HepG2 (cell line): Measurements from ENCODE around the gene SFI1. TPM values are rescaled to one million over a fixed set of nuclear protein-coding genes. Genes with fewer than 3 reads are reported as not detected.

Source experiments
- ATAC-seq: fragments of 200-7000 bp; cut with Tn5 transposase; 3 replicates; pipeline ENCODE4 v1.9.1; 2020; ENCODE audit warnings: mild to moderate bottlenecking, moderate library complexity
- BruUV-seq: library from RNA; stranded (reverse); fragments of 400-500 nt; replicated peaks from 2 replicates; lab custom pipeline; 2021; lab: Mats Ljungman, UMichigan
- CTCF ChIA-PET: fragments of 300-600 bp; formaldehyde crosslinking; extraction: SDS; loops from one replicate; lab custom pipeline; 2021; ENCODE audit warnings: low total read pairs, inconsistent platforms, low intra/inter-chr PET ratio; lab: Yijun Ruan, JAX
- POLR2A ChIA-PET: fragments of 350-600 bp; sonication (Branson Sonifier 250); formaldehyde crosslinking; loops from one replicate; lab custom pipeline; 2020; ENCODE audit warnings: antibody characterized with exemption, inconsistent platforms; lab: Yijun Ruan, JAX
- DNase-seq: peaks from one replicate; pipeline ENCODE4 v3.0.0-alpha.2; 2015; ENCODE audit warnings: low spot score
- FAIRE-seq: peaks from 3 replicates; lab custom pipeline; 2011; peaks lifted over from hg19 to GRCh38; lab: Jason Lieb, UNC
- H2AFZ ChIP-seq: one replicate; pipeline ENCODE4 v1.6.1; 2011; ENCODE audit warnings: low read length, inconsistent platforms
- H3K27ac ChIP-seq: fragments of 300-600 bp; 3 replicates; pipeline ENCODE4 v1.8.0; 2011; ENCODE audit warnings: mixed run types, mild to moderate bottlenecking, mixed read lengths, low read length, inconsistent platforms; ENCODE audit not compliant: insufficient read depth; ENCODE audit errors: extremely low read length
- H3K27me3 ChIP-seq, 2 experiments: fragments of 200-600 bp in 1 of 2; 2 replicates in 1 of 2; 3 replicates in 1 of 2; pipeline versions ENCODE4 v1.6.0 to v1.8.0; 2011; ENCODE audit warnings: low read length in 2 of 2, mild to moderate bottlenecking in 2 of 2, moderate library complexity in 2 of 2, inconsistent platforms in 1 of 2; ENCODE audit not compliant: insufficient read depth in 2 of 2, control insufficient read depth in 1 of 2
- H3K36me3 ChIP-seq, 2 experiments: fragments of 200-600 bp in 1 of 2; replicated peaks in 1 of 2; 2 replicates in 1 of 2; 3 replicates in 1 of 2; pipeline versions ENCODE4 v1.5.1 to v1.8.0; 2011; ENCODE audit warnings: low read length in 2 of 2, inconsistent platforms in 1 of 2; ENCODE audit not compliant: insufficient read depth in 2 of 2, control insufficient read depth in 1 of 2
- H3K4me1 ChIP-seq: 2 replicates; pipeline ENCODE4 v1.5.1; 2012; ENCODE audit warnings: low read length, inconsistent platforms; ENCODE audit not compliant: insufficient read depth
- H3K4me2 ChIP-seq: 2 replicates; pipeline ENCODE4 v1.6.0; 2011; ENCODE audit warnings: low read depth, low read length, inconsistent platforms
- H3K4me3 ChIP-seq, 3 experiments: fragments of 200-600 bp in 1 of 3; sonication (generic), shearing (Covaris generic) in 1 of 3; replicated peaks in 1 of 3; 2 replicates each; pipeline ENCODE4 v1.5.1; 2011 to 2016; ENCODE audit warnings: low read length in 3 of 3, inconsistent platforms in 2 of 3, low read depth in 2 of 3, mild to moderate bottlenecking in 2 of 3, control low read depth in 1 of 3, mixed read lengths in 1 of 3; ENCODE audit not compliant: insufficient read depth in 1 of 3
- H3K79me2 ChIP-seq: one replicate; pipeline ENCODE4 v1.6.1; 2011; ENCODE audit warnings: low read length, inconsistent platforms; ENCODE audit not compliant: insufficient read depth
- H3K9ac ChIP-seq: 2 replicates; pipeline ENCODE4 v1.6.0; 2011; ENCODE audit warnings: mild to moderate bottlenecking, low read depth, low read length, inconsistent platforms; ENCODE audit not compliant: insufficient read depth
- H3K9me3 ChIP-seq: 2 replicates; pipeline ENCODE4 v1.5.1; 2012; ENCODE audit warnings: mild to moderate bottlenecking, low read length
- H4K20me1 ChIP-seq: 2 replicates; pipeline ENCODE4 v1.6.0; 2011; ENCODE audit warnings: inconsistent platforms, mild to moderate bottlenecking, low read length, moderate library complexity; ENCODE audit not compliant: insufficient read depth
- NONO ChIP-seq, 2 experiments: fragments of 450-650 bp in 1 of 2; sonication (generic) in 1 of 2; formaldehyde crosslinking in 1 of 2; IDR thresholded peaks in 1 of 2; conservative IDR thresholded peaks in 1 of 2; 2 replicates each; pipeline versions ENCODE4 v1.6.1 to v1.8.0; 2017 to 2022; ENCODE audit warnings: mild to moderate bottlenecking in 1 of 2, missing genetic modification reagents in 1 of 2, moderate library complexity in 1 of 2
- PRDM4 ChIP-seq: sonication (generic); formaldehyde crosslinking; IDR thresholded peaks from 2 replicates; pipeline ENCODE4 v1.9.0; 2021; ENCODE audit warnings: missing genetic modification reagents, borderline replicate concordance
- SP1 ChIP-seq, 2 experiments: fragments of 450-650 bp in 1 of 2; sonication (generic) in 1 of 2; formaldehyde crosslinking in 1 of 2; IDR thresholded peaks; 2 replicates each; pipeline versions ENCODE4 v1.4.0 to v1.6.1; 2016 to 2020; ENCODE audit warnings: missing genetic modification reagents in 1 of 2
- TBX2 ChIP-seq: sonication (generic); formaldehyde crosslinking; IDR thresholded peaks from 2 replicates; pipeline ENCODE4 v1.5.0; 2020; ENCODE audit warnings: missing genetic modification reagents, mild to moderate bottlenecking, borderline replicate concordance
- ZFP36L2 ChIP-seq: sonication (generic); formaldehyde crosslinking; IDR thresholded peaks from 2 replicates; pipeline ENCODE4 v1.4.0; 2020; ENCODE audit warnings: missing genetic modification reagents
- ZNF160 ChIP-seq: sonication (generic); formaldehyde crosslinking; IDR thresholded peaks from 2 replicates; pipeline ENCODE4 v1.8.0; 2022; ENCODE audit warnings: mild to moderate bottlenecking, inconsistent platforms, missing genetic modification reagents
- ZNF260 ChIP-seq: sonication (generic); formaldehyde crosslinking; IDR thresholded peaks from 2 replicates; pipeline ENCODE4 v1.4.0; 2020; ENCODE audit warnings: missing genetic modification reagents, low read depth, mild to moderate bottlenecking, borderline replicate concordance
- ZNF484 ChIP-seq: sonication (generic); formaldehyde crosslinking; IDR thresholded peaks from 2 replicates; pipeline ENCODE4 v1.5.1; 2020; ENCODE audit warnings: mild to moderate bottlenecking, low read depth, missing genetic modification reagents, borderline replicate concordance
- ZNF672 ChIP-seq: sonication (generic); formaldehyde crosslinking; IDR thresholded peaks from 2 replicates; pipeline ENCODE4 v1.8.1; 2022; ENCODE audit warnings: missing genetic modification reagents
- WGBS: methylation state at CpG from one replicate; pipeline ENCODE4 v1.1.6; 2017; ENCODE audit warnings: low lambda C conversion rate; 5-methylcytosine and 5-hydroxymethylcytosine counted together
- in situ Hi-C: cut with HindIII; loops from 2 replicates; pipeline ENCODE4 v1.10.0; 2017; ENCODE audit warnings: low pct_unique_long_range_greater_than_20kb; ENCODE audit not compliant: extremely low pct_ligation_motif_present
- intact Hi-C: fragments of 100-400 bp; cut with micrococcal nuclease; formaldehyde crosslinking; loops from one replicate; pipeline ENCODE4 v1.10.0; 2022; ENCODE audit not compliant: unreplicated experiment
- polyA plus RNA-seq, 8 experiments: library from polyadenylated mRNA; depleted of rRNA in 3 of 8; stranded (reverse) in 7 of 8; unstranded in 1 of 8; fragments of >200 nt; fragmentation: Illumina TruSeq in 4 of 8; extraction: Trizol in 4 of 8; gene quantifications; 2 replicates each; pipeline versions ENCODE4 v1.2.1 to v1.2.3, GENCODE V29; 2011 to 2016; ENCODE audit warnings: low read depth in 4 of 8, missing spikeins in 1 of 8, mixed read lengths in 1 of 8; ENCODE audit not compliant: insufficient read depth in 1 of 8
- total RNA-seq, 5 experiments: library from RNA; depleted of rRNA; stranded (reverse); fragments of >200 nt; fragmentation: Illumina TruSeq; extraction: Trizol; gene quantifications; 2 replicates each; pipeline ENCODE4 v1.2.3, GENCODE V29; 2016; ENCODE audit warnings: low read depth in 1 of 5
- TF ChIP-seq, protein P1 (sequence below), 2 experiments: fragments of 450-650 bp in 1 of 2; sonication (generic) in 1 of 2; formaldehyde crosslinking in 1 of 2; IDR thresholded peaks; 2 replicates each; pipeline versions ENCODE4 v1.6.1 to v1.8.0; 2016 to 2022; ENCODE audit warnings: antibody characterized with exemption in 1 of 2, mild to moderate bottlenecking in 1 of 2, missing genetic modification reagents in 1 of 2

Gene SFI1
- total and polyA plus RNA-seq, 2 of the 13 experiments (the other 11 are each of a cell fraction or from before 2014, with no cell fraction given), result 20.5 to 40.1 TPM

GRCh38 chr22:31561970-31562369 lies 65.6 kb downstream of the SFI1 start (continued):
- TF ChIP-seq, protein P1, sequence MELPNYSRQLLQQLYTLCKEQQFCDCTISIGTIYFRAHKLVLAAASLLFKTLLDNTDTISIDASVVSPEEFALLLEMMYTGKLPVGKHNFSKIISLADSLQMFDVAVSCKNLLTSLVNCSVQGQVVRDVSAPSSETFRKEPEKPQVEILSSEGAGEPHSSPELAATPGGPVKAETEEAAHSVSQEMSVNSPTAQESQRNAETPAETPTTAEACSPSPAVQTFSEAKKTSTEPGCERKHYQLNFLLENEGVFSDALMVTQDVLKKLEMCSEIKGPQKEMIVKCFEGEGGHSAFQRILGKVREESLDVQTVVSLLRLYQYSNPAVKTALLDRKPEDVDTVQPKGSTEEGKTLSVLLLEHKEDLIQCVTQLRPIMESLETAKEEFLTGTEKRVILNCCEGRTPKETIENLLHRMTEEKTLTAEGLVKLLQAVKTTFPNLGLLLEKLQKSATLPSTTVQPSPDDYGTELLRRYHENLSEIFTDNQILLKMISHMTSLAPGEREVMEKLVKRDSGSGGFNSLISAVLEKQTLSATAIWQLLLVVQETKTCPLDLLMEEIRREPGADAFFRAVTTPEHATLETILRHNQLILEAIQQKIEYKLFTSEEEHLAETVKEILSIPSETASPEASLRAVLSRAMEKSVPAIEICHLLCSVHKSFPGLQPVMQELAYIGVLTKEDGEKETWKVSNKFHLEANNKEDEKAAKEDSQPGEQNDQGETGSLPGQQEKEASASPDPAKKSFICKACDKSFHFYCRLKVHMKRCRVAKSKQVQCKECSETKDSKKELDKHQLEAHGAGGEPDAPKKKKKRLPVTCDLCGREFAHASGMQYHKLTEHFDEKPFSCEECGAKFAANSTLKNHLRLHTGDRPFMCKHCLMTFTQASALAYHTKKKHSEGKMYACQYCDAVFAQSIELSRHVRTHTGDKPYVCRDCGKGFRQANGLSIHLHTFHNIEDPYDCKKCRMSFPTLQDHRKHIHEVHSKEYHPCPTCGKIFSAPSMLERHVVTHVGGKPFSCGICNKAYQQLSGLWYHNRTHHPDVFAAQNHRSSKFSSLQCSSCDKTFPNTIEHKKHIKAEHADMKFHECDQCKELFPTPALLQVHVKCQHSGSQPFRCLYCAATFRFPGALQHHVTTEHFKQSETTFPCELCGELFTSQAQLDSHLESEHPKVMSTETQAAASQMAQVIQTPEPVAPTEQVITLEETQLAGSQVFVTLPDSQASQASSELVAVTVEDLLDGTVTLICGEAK (IDR thresholded peaks at IDR 0.05), result peak; percentile 26; the same call in 1 of the 2 replicates
- TF ChIP-seq, protein P1 (CRISPR knock-in tag; IDR thresholded peaks at IDR 0.05), result no peak
- TF ChIP-seq, all 625 proteins: peak for 1

DNA sequence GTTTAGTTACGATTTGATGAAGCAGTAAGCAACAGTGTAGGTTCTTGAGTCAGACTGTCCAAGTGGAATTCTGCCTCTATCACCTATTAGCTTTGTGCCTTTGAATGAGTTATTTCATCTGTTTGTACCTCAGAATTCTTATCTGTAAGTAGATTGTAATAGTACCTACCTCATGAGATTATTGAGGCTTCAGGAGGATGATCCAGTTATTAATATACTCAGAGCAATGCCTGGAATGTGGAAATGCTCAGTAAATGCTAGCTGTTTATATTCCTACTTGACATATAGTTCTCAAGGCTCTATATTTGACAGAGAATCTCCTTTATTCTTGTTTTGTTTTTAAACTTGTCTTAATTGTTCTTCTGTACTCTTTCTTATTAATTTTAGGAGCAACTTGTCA lies 70.1 kb downstream of the SFI1 start:
- peaks cover 6% of the 10 kb centered on the region for H3K4me1 ChIP-seq
- ATAC-seq, result no peak
- in situ Hi-C loops, result loop anchor here (25.0 kb wide), 1 partner anchor 396 kb away; no protein-coding TSS in a partner anchor

More for the DNA sequence above, 70.1 kb downstream of the SFI1 start:
- Histone ChIP-seq H3K36me3 (no peaks in the 10 kb centered on the region), H3K79me2 (no peaks in the 10 kb centered on the region), H4K20me1 (no peaks in the 10 kb centered on the region), H3K4me3 (no peak overlapping the region), H2AFZ (no peak overlapping the region), H3K27me3 (no peaks in the 10 kb centered on the region), H3K4me2 (no peak overlapping the region), H3K27ac (no peak overlapping the region), H3K9ac (no peak overlapping the region), H3K9me3 (no peaks in the 10 kb centered on the region)
- TF ChIP-seq ZNF484 (CRISPR knock-in tag) (no peak), SP1 (IDR thresholded peaks at IDR 0.05) (no peak), SP1 (CRISPR knock-in tag; IDR thresholded peaks at IDR 0.05) (no peak), ZFP36L2 (CRISPR knock-in tag) (no peak), PRDM4 (CRISPR knock-in tag) (no peak), TBX2 (no peak), NONO (IDR thresholded peaks at IDR 0.05) (no peak), NONO (CRISPR knock-in tag; conservative IDR thresholded peaks at IDR 0.05) (no peak), ZNF160 (CRISPR knock-in tag) (no peak), ZNF672 (CRISPR knock-in tag) (no peak), ZNF260 (no peak)
- intact Hi-C loops, result no loop called here
- ChIA-PET CTCF (no interaction called here), POLR2A (no interaction called here)
- BruUV-seq, result no TSS peak
- DNase-seq, result no peak
- FAIRE-seq, result no peak
- WGBS, result 100% methylated on average over 1 of the region's 1 CpG
